ELF-1 (cell line): ENCODE measurements around the gene ZCCHC13.

Experiments used
- DNase-seq: peaks from one replicate; pipeline ENCODE4 v3.0.0-alpha.2; 2016; ENCODE audit warnings: low read depth, low spot score

The ZCCHC13 gene

DNA sequence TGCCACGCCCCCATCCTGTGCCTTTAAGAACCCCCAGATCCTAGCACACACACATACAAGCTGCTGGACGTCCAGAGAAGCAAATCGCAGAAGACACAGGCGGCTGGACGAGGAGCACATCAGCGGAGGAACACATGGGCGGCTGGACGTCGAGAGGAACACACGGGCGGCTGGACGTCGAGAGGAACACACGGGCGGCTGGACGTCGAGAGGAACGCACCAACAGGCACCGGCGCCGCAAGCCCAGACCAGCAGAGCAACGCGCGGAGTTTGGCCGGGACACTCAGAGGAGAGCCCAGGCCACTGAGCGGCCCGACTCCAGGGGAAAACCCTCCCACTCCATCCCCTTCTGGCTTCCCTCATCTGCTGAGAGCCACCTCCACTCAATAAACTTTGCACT lies 17.2 kb downstream of the ZCCHC13 start:
- DNase-seq, result no peak

DNA sequence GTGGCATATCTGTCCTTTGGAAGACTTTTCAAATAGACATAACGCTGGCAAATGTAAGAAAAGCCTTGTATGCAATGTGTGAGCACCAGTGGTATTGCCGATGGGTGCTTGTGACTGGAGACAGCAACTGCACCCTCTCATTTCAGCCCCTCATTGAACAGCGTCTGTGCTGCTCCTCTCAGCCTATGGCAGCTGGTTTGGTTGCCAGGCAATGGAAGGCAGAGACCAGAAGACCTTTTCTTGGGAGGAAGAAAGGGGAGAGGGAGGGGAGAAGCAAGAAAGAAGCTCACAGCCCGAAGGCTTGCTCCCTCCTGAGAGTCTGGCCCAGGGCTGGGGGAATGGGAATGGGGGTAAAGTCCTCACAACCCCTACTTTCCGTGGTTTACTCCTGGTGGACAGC lies 20.2 kb downstream of the ZCCHC13 start:
- DNase-seq, result peak; percentile 20

DNA sequence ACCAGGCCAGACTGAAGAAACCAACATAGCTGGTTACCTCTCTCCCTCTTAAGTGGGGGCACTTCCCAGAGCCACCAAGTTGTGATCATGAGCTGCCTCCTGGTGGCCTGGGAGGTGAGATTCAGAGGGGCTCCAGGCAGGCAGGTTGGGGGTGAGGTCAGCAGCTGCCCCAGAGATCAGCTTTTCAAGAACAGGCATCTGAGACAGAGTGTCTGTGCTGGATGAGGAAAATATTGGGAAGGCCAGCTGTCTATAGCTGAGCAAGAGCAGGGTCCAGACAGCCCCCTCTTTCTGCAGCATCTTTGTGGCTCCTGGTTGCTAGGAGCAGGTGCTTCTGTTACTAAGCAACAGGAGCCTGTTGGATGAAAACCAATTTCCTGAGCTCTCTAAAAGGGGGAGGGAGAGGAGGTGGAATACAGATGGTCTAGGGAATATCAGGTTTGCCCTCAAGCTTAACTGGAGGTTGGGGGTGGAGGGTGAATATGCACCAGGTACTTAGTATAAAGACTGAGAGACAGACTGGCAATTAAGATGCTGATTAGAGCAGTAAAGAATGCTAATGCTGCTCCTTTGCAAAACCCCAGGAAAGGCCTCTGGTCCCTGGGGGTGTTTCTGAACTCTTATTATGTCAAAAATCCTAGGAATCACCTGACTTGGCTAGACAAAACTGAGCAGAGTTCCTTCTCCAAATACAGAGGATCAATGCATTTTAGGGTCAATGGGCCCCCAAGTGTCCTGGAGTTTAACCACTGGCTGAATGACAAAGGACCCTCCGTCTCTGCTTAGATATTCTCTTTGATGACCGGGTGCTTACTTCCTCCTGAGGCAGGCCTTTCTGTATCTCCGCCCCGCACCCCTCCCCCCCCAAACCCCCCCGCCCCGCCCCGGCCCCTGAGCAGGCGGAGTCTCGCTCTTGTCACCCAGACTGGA lies 21.4 kb downstream of the ZCCHC13 start:
- peak; percentile 98 for DNase-seq

DNA sequence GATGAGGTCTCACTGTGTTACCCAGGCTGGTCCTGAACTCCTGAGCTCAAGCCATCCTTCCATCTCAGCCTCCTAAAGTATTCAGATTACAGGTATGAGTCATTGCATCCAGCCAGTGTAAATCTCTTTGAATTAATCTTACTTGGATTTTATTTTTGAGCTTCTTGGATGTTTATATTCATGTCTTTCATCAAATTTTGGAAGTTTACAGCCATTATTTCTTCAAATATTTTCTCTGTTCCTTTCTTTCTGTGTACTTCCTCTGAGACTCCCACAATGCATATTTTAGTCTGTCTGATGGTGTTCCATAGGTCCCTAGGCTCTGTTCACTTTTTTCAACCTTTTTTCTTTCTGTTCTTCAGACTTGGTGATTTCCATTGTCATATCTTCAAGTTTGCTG lies 34.9 kb downstream of the ZCCHC13 start:
- DNase-seq, result no peak

DNA sequence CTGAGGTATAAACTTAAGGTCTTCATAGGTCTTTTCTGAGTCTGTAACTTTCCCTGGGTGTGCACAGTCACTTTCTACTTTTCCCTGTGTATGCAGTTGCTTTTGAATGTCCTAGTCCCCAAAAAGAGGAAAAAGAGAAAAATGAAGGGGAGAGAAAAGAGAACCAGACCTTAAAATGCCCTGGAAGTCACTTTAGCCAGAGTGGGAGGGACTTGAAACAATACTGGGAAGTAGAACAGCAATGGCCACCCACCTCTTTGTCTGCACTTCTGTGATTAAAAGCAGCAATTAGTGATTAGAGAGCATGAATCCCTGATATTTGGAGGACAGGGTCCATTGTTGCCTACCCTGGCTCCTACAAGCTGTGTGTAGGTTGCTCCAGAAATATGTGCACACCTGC lies 36.1 kb downstream of the ZCCHC13 start:
- DNase-seq, result no peak

DNA sequence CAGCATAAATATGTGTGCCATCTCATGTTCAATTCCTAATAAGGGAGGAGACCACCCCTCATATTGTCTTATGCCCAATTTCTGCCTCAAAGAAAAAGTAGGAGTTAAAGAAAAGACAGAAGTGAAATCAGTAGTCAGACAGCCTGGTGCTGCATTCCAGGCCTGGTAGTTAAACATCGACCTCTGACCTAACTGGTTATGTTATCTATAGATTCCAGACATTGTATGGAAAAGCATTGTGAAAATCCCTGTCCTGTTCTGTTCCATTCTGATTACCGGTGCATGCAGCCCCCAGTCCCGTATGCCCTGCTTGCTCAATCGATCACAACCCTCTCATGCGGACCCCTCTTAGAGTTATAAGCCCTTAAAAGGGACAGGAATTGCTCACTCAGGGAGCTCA lies 38.2 kb downstream of the ZCCHC13 start:
- DNase-seq, result peak; percentile 45

DNA sequence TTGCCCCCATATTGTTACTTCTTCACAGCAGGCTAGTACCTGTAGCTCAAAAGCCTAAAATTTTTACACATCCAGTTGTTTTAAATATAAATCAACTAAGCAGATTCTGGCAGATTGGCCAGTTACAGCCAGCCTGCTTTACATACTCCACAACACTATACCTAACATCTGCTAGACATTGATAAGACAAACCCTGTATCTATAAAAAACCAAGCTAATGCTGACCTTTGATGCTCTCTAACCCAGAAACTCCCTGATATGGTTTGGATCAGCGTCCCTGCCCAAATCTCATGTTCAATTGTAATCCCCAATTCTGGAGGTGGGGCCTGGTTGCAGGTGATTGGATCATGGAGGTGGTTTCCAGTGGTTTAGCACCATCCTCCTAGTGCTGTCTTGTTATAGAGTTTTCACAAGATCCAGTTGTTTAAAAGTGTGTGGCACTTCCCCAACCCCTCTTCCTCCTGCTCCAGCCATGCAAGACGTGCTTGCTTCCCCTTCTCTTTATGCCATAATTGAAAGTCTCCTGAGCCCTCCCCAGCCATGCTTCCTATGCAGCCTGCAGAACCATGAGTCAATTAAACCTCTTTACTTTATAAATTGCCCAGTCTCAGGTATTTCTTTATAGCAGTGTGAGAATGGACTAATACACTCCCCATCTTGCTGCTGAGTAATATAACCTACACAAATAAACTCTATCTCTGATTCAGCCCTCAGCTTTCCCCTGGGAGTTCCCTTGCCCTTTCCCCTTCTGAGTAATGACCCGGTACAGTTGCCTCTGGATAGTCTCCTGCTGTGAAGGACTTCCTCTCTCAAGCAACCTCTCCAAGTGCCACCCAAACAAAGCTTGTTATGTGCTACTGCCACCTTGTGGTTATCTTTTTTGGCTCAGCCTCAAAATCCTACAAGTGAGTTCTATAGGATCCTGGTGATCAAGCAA lies 39.6 kb downstream of the ZCCHC13 start:
- DNase-seq, result peak; percentile 98

DNA sequence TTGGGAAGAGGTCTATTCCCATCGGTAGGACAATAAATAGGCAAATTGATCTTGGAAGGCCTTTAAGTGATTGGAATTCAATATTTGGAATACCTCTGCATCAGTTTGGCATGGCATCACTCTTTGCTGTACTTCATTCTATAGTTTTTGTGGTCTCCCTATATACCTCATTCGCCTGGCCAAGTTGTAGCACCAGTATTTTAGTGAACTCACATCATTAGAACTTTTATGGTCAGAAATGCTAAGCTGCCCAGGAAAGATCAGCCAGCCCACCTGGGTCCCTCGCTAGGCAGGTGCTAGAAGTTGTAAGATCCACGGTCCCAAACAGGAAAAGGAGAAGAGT lies 40.3 kb downstream of the ZCCHC13 start:
- DNase-seq, result no peak

DNA sequence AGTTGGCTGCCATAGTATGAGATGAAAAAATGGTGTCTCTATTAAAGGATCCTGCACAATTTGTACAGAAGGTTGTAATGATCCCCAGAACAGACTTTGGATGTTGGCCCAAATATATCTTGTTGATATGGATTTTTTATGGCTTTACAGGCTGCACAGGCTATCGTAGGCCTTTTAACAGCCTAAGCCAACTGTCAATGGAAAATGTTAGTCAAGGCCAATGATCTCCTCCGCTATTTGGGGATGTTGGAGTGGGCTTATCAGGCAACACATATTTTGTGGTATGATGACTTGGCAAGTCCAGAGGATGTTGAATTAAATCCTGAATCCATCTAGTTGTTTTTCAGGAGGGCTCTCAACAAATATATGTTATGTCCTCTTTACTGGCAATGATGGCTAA lies 42.1 kb downstream of the ZCCHC13 start:
- no peak for DNase-seq

DNA sequence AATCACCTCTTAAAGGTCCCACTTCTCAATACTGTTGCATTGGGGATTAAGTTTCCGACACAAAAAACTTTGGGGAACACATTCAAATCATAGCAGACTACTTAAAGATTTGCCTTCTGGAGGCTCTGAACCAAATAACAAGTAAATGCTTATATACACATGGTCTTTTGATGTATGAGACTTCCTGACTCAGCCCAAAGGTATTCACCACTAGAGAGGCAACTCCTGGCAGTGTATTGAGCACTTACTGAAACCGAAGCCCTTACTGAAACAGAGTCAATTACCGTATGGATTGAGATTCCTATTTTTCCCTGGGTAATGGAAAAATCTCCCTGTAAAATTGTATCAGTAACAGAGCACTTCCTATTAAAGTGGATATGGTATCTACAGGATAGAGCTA lies 45.4 kb downstream of the ZCCHC13 start:
- DNase-seq, result no peak

DNA sequence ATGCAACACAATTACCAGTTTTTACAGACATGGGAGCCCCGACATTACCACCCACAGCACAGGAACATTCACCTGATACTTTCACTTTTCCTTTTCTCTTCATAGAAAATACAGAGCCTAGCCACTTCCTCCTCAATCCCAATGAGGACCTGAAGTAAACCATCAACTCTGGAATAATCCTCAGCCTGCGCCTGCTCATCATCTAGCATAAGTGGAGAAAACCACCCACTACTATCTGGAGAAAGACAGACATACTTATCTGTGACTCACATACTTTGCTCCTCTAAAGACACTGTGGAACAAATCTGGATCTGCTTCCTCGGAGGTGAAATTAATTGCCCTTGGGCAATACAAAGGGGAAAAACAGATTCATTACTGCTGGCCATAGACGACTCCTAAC lies 47.8 kb downstream of the ZCCHC13 start:
- DNase-seq, result no peak

DNA sequence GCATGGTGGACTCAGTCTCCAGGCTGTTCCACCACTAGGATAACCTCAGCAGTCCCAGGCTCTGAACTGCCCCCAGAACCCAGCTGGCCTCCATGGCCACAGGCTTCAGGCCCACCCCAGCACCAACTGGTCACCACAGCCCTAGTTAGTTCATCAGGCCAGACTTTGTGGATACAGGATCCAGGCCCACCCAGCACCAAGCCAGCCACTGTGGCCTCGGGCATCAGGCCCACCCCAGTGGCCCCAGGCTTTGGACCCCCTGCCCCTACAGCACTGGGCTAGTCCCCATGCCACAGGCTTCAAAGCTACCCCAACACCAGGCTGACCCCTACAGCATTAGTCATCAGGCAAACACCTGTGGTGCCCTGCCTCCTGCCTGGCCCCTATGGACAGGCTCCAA lies 50.0 kb downstream of the ZCCHC13 start:
- DNase-seq, result no peak
